HepG2 (cell line): ENCODE results near the gene DLEC1. TPM values are rescaled to one million over a fixed set of nuclear protein-coding genes. Genes with fewer than 3 reads are reported as not detected.
A peak's percentile ranks its signal among the peaks of the same experiment; 100 is the strongest.

Experiments used
- JUN ChIP-seq: sonication (generic); formaldehyde crosslinking; IDR thresholded peaks from 2 replicates; pipeline ENCODE4 v1.4.0; 2020; ENCODE audit warnings: mild to moderate bottlenecking, missing genetic modification reagents
- POLR2AphosphoS2 ChIP-seq: IDR thresholded peaks from 2 replicates; pipeline ENCODE4 v1.6.1; 2011; ENCODE audit warnings: low read depth, low read length, improper control_type of control experiment
- RBFOX2 ChIP-seq: fragments of 200-400 bp; formaldehyde crosslinking; IDR thresholded peaks from 2 replicates; pipeline ENCODE4 v1.6.1; 2017; ENCODE audit warnings: low read depth, mild to moderate bottlenecking, low read length
- SMARCC2 ChIP-seq: fragments of 450-650 bp; IDR thresholded peaks from 2 replicates; pipeline ENCODE4 v1.6.1; 2017; ENCODE audit warnings: antibody characterized with exemption, mild to moderate bottlenecking
- ZNF12 ChIP-seq: sonication (generic); formaldehyde crosslinking; IDR thresholded peaks from 2 replicates; pipeline ENCODE4 v1.5.0; 2020; ENCODE audit warnings: missing genetic modification reagents
- ZNF326 ChIP-seq: sonication (generic); formaldehyde crosslinking; IDR thresholded peaks from 2 replicates; pipeline ENCODE4 v1.4.0; 2020; ENCODE audit warnings: missing genetic modification reagents, borderline replicate concordance
- ZNF549 ChIP-seq: sonication (generic); formaldehyde crosslinking; IDR thresholded peaks from 2 replicates; pipeline ENCODE4 v1.5.0; 2020; ENCODE audit warnings: missing genetic modification reagents
- ZNF761 ChIP-seq: sonication (generic); formaldehyde crosslinking; conservative IDR thresholded peaks from 2 replicates; pipeline ENCODE4 v1.4.0; 2020; ENCODE audit warnings: mild to moderate bottlenecking, missing genetic modification reagents
- polyA plus RNA-seq, 8 experiments: library from polyadenylated mRNA; depleted of rRNA in 3 of 8; stranded (reverse) in 7 of 8; unstranded in 1 of 8; fragments of >200 nt; fragmentation: Illumina TruSeq in 4 of 8; extraction: Trizol in 4 of 8; gene quantifications; 2 replicates each; pipeline versions ENCODE4 v1.2.1 to v1.2.3, GENCODE V29; 2011 to 2016; ENCODE audit warnings: low read depth in 4 of 8, missing spikeins in 1 of 8, mixed read lengths in 1 of 8; ENCODE audit not compliant: insufficient read depth in 1 of 8
- total RNA-seq, 5 experiments: library from RNA; depleted of rRNA; stranded (reverse); fragments of >200 nt; fragmentation: Illumina TruSeq; extraction: Trizol; gene quantifications; 2 replicates each; pipeline ENCODE4 v1.2.3, GENCODE V29; 2016; ENCODE audit warnings: low read depth in 1 of 5
- TF ChIP-seq, protein P1 (sequence below): sonication (generic); formaldehyde crosslinking; IDR thresholded peaks from 2 replicates; pipeline ENCODE4 v1.5.0; 2020; ENCODE audit warnings: mild to moderate bottlenecking, low read depth, missing genetic modification reagents, borderline replicate concordance
- TF ChIP-seq, protein P2 (sequence below): sonication (generic); formaldehyde crosslinking; IDR thresholded peaks from 2 replicates; pipeline ENCODE4 v1.4.0; 2020; ENCODE audit warnings: missing genetic modification reagents
- TF ChIP-seq, protein P3 (sequence below): sonication (generic); formaldehyde crosslinking; conservative IDR thresholded peaks from 2 replicates; pipeline ENCODE4 v1.8.0; 2022; ENCODE audit warnings: missing genetic modification reagents
- TF ChIP-seq, protein P4 (sequence below): IDR thresholded peaks from 2 replicates; pipeline ENCODE4 v1.6.1; 2012; ENCODE audit warnings: low read depth, low read length, improper control_type of control experiment
- TF ChIP-seq, protein P5 (sequence below): sonication (generic); formaldehyde crosslinking; IDR thresholded peaks from 2 replicates; pipeline ENCODE4 v1.4.0; 2020; ENCODE audit warnings: missing genetic modification reagents
- TF ChIP-seq, protein P6 (sequence below): IDR thresholded peaks from 2 replicates; pipeline ENCODE4 v1.6.1; 2012; ENCODE audit warnings: low read length, improper control_type of control experiment

The DLEC1 gene
- total and polyA plus RNA-seq, 2 of the 13 experiments (the other 11 are each of a cell fraction or from before 2014, with no cell fraction given) = 0.09 TPM; not detected in 1

DNA sequence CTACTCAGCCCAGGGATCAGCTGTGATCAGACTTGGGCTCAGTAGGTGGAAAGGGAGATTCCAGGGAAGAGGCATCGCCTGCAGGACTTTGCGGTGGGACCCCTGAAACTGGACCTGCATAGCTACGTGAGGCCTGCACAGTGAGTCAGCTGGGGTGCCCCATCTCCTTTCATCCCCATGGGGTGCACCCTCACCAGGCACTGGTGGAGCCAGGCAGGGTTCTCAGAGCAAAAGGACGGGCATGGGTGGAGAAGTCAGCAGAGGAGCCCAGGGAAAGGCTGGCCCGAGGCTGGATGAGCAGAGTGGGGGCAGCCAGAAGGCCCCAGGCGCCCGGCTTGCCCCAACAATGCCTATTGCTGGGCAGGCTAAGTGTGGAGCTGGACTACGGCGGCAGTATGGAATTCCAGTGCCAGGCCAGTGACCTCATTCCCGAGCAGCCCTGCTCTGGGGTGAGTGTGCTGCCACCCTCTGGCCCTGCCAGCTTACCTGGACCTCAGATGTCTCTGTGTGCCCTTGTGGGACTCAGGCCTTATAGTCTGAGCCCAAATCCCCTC is 78.2 kb downstream of the DLEC1 start (continued):
- TF ChIP-seq, protein P1, sequence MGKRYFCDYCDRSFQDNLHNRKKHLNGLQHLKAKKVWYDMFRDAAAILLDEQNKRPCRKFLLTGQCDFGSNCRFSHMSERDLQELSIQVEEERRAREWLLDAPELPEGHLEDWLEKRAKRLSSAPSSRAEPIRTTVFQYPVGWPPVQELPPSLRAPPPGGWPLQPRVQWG (CRISPR knock-in tag) = no peak
- TF ChIP-seq, protein P2, sequence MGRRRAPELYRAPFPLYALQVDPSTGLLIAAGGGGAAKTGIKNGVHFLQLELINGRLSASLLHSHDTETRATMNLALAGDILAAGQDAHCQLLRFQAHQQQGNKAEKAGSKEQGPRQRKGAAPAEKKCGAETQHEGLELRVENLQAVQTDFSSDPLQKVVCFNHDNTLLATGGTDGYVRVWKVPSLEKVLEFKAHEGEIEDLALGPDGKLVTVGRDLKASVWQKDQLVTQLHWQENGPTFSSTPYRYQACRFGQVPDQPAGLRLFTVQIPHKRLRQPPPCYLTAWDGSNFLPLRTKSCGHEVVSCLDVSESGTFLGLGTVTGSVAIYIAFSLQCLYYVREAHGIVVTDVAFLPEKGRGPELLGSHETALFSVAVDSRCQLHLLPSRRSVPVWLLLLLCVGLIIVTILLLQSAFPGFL = no peak
- 0 out of 2 replicates have a peak, but pooled peaks have one; percentile 18 for TF ChIP-seq RBFOX2
- TF ChIP-seq ZNF549 = no peak
- TF ChIP-seq, protein P3, sequence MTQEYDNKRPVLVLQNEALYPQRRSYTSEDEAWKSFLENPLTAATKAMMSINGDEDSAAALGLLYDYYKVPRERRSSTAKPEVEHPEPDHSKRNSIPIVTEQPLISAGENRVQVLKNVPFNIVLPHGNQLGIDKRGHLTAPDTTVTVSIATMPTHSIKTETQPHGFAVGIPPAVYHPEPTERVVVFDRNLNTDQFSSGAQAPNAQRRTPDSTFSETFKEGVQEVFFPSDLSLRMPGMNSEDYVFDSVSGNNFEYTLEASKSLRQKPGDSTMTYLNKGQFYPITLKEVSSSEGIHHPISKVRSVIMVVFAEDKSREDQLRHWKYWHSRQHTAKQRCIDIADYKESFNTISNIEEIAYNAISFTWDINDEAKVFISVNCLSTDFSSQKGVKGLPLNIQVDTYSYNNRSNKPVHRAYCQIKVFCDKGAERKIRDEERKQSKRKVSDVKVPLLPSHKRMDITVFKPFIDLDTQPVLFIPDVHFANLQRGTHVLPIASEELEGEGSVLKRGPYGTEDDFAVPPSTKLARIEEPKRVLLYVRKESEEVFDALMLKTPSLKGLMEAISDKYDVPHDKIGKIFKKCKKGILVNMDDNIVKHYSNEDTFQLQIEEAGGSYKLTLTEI (CRISPR knock-in tag) = no peak
- TF ChIP-seq ZNF12 (CRISPR knock-in tag) = no peak
- peak; percentile 56; the same call in 1 of the 2 replicates for TF ChIP-seq ZNF761 (CRISPR knock-in tag)
- TF ChIP-seq ZNF326 (CRISPR knock-in tag) = no peak
- TF ChIP-seq POLR2AphosphoS2 = no peak
- TF ChIP-seq, protein P4, sequence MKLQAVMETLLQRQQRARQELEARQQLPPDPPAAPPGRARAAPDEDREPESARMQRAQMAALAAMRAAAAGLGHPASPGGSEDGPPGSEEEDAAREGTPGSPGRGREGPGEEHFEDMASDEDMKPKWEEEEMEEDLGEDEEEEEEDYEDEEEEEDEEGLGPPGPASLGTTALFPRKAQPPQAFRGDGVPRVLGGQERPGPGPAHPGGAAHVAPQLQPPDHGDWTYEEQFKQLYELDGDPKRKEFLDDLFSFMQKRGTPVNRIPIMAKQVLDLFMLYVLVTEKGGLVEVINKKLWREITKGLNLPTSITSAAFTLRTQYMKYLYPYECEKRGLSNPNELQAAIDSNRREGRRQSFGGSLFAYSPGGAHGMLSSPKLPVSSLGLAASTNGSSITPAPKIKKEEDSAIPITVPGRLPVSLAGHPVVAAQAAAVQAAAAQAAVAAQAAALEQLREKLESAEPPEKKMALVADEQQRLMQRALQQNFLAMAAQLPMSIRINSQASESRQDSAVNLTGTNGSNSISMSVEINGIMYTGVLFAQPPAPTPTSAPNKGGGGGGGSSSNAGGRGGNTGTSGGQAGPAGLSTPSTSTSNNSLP = no peak
- TF ChIP-seq, protein P5, sequence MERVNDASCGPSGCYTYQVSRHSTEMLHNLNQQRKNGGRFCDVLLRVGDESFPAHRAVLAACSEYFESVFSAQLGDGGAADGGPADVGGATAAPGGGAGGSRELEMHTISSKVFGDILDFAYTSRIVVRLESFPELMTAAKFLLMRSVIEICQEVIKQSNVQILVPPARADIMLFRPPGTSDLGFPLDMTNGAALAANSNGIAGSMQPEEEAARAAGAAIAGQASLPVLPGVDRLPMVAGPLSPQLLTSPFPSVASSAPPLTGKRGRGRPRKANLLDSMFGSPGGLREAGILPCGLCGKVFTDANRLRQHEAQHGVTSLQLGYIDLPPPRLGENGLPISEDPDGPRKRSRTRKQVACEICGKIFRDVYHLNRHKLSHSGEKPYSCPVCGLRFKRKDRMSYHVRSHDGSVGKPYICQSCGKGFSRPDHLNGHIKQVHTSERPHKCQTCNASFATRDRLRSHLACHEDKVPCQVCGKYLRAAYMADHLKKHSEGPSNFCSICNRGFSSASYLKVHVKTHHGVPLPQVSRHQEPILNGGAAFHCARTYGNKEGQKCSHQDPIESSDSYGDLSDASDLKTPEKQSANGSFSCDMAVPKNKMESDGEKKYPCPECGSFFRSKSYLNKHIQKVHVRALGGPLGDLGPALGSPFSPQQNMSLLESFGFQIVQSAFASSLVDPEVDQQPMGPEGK (CRISPR knock-in tag) = no peak
- TF ChIP-seq SMARCC2 = no peak
- TF ChIP-seq, protein P6, sequence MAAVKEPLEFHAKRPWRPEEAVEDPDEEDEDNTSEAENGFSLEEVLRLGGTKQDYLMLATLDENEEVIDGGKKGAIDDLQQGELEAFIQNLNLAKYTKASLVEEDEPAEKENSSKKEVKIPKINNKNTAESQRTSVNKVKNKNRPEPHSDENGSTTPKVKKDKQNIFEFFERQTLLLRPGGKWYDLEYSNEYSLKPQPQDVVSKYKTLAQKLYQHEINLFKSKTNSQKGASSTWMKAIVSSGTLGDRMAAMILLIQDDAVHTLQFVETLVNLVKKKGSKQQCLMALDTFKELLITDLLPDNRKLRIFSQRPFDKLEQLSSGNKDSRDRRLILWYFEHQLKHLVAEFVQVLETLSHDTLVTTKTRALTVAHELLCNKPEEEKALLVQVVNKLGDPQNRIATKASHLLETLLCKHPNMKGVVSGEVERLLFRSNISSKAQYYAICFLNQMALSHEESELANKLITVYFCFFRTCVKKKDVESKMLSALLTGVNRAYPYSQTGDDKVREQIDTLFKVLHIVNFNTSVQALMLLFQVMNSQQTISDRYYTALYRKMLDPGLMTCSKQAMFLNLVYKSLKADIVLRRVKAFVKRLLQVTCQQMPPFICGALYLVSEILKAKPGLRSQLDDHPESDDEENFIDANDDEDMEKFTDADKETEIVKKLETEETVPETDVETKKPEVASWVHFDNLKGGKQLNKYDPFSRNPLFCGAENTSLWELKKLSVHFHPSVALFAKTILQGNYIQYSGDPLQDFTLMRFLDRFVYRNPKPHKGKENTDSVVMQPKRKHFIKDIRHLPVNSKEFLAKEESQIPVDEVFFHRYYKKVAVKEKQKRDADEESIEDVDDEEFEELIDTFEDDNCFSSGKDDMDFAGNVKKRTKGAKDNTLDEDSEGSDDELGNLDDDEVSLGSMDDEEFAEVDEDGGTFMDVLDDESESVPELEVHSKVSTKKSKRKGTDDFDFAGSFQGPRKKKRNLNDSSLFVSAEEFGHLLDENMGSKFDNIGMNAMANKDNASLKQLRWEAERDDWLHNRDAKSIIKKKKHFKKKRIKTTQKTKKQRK = no peak
- no peak for TF ChIP-seq JUN (CRISPR knock-in tag)
